ENCODE data around the gene KCNIP2.

The KCNIP2 gene

DNA sequence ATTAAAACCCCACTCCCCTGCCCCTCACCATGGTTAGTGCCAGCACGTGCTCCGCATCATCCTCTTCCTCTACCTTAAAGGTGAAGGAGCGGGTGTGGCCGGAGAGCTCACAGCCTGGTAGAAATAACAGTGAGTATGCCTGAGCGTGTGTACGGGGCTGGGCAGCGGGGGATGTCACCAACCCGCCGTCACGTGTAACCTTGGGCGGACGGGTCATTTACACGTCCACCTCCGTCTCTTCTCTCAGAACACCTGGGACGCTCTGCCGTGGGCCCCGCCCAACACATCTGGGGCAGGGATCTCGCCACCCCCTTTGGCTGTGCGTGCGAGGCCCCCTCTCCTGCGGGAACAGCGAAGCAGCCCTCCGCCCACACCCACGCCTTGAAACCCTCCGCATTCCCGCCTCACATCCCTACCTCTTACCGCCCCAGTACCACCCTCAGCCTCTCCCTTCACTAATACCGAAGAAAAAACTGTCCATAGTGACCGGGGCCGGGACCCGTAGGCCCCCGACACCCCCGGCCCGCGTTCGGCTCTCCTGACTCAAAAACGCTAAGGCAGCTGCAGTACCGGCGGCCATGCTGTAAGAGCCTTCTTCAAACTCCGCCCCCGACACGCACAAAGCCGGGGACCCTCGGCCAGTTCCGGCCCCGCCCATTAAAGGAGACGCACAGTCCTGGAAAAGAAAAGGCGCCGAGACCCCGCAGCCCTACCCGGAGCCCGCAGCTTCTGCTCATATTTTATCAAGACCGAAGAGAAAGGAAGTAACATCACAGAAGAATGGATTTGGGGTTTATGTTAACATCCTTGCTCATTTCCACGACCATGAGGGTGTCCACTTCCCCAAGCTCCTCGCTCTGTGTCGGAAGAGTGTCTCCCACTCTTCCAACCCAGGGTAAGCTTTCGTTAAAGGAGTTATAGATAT, 60.5 kb downstream of the KCNIP2 start, which contains the start of gene NPM3:
NPM3 (minus strand) TSS at position 636 of the 925 bp plus-strand sequence; CDS start at position 580, 56 bp downstream.
- peak; percentile 85 for DNase-seq (ENCODE audit: low spot score)

DNA sequence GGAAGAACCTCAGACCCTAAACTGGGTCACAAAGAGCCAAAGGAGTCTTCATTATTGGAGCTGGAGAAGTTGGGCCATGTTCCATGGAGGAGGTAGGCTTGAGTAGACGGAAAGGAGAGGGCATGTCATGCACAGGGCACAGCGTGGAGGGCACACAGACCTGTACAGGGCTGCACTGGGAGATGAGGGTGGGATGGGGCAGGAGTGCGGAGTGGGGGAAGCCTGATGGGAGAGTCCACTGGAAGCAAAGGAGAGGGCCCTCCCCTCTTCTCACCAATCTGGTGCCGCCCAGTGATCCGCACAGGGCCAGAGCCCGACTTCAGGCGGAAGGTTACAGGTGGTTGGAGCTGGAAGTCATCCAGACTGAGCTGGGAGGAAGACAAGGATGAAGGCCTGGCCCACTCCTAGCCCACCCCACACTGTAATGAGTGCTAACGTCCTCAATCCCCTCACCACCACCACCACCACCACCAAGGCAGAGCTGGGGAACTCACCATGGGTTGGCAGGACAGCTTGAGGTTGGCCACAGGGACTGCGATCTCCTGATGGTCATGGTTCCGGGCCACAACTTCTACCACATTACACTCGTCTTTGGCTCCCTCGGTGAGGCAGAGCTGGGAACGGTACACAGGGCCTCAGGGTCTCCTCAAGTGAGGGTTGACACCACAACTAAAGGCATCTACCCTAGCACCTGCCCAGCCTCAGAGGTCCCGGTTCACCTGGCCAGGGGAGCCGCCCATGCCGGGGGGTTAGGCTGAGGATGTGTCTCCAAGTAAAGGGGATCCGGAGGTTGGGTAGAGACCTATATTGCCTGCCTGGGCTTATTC, 61.4 kb downstream of the KCNIP2 start:
- no peak for DNase-seq (ENCODE audit: low spot score)

DNA sequence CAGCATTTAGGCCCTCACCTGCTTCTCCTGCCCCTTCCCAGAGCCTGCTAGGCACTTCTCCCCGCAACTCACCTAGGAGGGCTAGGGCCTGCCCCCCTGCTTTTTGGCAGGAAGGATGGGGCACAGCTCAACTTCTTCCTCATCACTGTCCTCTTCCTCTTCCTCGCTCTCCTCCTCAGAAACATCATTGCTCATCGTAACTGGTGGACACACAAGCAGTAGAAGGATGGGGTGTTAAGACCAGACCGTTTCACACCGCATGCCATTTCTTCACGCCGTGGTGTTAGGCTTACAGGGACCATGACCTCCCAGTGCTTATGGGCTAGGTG, 62.0 kb downstream of the KCNIP2 start:
- DNase-seq (ENCODE audit: low spot score): no peak

DNA sequence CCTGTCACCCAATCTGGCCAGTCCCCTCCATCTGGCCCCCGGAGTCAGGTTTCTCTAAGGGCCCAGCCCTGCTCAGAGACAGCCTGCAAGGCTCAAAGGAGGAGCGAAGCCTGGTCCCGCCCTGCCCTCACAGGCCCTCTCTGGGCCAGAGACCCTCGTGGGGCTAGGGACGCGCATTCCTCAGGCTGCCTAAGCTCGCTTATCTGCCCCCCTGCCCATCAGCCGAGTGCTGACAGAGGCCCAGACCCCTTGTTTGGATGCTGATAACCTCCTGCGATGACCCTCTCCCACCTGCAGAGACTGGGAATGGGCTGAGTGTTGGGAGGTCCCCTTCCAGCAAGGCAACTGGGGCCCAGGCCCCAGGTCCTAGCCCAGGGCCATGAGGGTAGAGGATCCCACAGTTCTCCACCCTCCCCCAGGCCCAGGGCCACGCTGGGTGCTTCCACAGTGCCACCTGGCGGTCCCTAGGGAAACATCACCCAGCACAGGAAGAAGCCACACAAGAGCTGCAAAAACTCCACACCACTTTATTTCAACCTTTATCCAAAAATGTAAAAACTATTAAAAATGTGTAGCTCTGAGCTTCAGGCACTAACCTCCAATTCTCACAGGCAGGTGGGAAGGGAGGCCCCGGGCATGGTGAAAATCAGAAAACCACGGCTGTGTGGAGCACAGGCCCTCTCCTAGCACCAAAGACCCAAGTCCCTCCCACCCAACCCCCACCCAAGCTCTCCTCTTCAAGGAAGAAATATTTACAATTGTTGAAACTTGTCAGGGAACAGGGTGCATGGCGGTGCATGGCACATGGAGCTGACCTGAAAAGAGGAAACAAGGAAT, 62.6 kb downstream of the KCNIP2 start:
- peak; percentile 77 for DNase-seq (ENCODE audit: low spot score)

DNA sequence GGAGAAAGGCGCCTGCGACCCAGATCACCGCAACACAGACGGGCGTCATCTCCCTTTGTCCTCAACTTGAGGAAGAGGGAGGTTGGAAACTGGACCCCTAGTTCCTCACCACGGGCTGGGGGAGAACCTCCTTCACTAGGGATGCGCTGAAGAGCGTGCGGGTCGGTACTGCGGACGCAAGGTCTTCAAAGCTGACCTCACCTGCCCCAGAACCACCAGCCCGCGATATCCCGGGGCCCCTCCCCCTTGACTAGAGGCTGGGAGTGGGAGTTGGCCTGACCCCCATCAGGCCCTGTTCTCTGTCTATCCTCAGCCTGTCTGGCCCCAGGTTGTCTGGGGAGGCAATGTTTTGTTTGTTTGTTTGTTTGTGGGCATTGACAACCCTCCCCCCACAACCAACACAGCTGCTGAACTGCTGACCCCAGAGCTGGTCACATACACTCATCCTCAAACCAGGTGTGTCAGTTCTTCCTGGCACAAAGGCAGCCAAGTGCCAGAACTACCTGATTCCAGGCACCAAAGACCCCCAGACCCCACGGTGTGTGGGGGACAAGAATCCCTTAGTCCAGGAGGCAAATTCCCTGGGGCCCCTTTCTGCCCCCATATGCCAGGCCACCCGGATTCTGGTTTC, 63.3 kb downstream of the KCNIP2 start:
- DNase-seq (ENCODE audit: low spot score): no peak

DNA sequence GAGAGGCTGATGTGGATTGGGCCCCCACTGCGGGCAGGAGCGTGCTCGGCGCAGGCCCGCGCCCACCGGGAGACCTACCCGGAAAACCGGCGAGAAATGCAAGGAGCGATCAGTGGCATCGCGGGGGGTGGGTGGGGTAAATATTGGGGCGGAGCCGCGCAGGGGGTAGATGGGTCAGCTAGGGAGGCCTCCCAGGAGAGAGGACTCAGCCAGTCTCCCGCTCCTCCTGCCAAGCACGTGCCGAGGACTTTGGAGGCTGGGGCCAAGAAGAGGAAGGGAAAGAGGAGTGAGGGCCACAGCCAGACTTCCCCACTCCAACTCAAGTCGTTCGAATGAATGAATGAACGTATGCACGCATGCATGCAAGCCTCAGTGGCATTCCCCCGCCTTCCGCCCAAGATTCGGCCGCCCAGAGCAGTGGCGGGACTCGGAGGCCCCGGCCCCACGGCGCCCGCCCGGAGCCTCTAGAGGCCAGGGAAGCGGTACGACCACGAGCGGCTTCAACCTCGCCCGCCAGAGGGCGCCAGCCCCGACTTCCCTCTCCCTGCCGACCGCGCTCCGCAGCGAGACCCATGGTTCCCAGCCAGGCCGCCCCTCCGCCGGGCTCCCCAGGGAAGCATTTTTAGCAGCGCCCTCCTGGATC, 63.9 kb downstream of the KCNIP2 start:
- DNase-seq (ENCODE audit: low spot score): peak; percentile 74

DNA sequence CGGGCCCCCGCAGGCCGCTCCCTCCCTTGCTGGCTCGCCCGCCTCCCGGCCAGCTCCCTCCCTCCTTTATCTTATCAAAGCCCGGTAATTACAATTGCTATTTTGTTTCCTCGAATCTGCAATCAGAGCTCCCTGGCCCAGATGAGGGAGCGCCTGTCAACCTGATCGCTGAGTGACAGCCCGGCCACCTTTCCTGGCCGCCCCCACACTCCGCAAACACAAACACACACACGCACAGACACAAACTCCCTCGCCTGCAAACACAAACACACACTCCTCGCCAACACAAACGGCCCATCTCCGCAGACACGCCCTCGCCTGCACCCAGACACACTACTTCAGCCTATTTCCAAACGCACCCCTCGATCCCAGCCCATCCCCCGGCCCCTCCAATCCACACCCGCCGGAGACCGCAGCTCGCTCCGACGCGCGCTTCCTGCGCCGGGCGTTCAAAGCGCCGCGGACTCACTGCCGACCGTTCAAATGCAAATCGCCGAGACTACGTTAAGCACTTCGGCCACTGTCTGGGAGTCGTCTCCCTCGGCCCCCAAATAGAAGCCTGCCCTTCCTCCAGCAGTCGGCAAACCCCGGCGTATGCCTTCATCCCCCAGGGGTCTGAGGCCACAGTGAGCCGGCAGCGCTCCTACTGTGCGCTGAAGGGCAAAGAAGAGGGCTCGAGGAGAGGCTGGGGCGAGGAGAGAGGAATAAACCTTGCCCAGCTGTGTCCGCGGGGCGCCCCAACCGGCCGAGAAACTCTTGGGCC, 64.6 kb downstream of the KCNIP2 start:
- no peak for DNase-seq (ENCODE audit: low spot score)

DNA sequence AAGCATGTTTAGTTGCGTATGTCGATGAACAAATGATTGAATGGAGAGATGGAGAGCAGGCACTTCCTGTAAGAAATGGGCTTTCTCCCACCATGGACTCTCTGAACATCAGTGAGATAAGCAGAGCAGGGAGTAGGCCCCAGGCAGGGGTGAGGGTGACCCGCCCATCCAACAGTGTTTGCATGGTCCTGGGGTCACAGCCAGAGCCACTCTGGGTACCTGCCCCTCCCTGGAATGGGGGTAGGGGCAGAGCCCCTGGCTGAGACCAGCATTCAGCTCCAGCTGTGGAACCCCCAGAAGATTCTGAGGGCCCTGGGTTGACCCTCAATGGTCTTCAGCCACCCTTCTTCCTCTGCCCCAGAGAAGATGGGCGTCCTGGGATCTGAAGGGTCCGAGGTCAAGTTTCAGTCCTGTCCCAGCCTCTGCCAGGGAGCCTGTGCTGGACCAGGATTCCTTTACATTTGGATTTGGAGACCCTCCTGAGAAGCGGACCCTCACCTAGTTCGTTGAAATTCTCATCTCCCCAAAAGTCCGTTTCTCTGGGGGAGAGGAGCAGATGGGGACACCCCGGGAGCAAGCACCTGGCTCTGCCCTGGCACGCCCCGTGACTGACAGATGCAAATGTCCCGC, 65.3 kb downstream of the KCNIP2 start:
- DNase-seq (ENCODE audit: low spot score): no peak

DNA sequence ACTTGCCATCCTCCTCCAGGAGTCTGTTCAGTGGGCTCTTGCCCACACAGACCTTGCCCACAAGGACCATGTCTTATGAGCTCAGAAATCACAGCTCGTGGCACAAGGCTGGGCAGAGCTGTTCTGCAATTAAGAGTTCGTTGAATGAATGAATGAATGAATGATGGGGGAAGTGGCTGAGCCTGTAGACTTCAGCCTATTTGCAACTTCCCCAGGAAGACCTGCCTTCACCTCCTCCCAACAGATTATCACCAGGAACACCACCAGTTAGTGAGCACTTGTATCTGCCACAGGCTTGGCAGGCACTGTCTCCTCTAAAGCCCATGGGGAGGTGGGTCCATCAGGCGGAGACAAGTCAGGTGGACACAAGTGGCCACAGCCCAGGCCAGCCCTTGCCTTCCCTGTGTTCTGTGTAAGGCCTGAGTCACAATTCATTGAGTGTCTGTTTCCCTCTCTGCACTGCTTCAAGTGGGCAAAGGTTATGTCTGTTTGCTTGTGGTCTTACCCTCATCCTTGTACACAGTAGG, 65.9 kb downstream of the KCNIP2 start:
- DNase-seq (ENCODE audit: low spot score): no peak

DNA sequence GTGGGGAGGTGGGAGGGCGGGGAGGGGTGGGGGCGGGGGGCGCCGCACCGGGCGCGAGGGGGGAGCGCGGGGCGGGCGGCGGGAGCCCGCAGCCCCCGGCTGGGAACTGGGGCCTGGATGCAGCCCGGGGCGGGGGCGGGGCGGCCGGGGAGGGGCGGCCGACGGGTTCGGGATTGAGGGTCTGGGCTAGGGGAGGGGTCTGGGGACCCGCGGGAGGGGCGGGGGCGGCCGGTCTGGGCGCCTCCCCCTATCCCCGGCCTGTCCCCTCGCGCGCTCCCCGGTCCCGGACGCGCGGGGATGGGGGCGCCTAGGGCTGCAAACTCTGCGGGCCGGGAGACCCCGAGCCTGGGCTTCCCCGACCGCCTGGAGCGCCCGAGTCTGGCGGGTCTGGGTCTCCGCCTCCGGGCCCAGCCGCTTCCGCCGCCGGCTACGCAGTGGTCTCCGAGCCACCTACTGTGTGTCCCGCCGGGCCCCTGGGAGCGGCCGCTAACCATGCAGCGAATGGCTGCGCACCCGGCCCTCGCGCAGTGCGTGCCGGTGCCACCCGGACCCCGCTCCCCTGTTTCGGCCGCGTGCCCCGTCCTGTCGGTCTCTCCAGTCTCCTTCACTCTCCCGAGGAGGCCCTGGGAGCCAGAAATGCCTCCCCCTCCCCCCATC, 67.3 kb downstream of the KCNIP2 start:
- DNase-seq (ENCODE audit: low spot score): no peak

Data from Ammon's horn (tissue), 1 donor.